Measurements from ENCODE around the gene LYPD6B.

The LYPD6B gene

DNA sequence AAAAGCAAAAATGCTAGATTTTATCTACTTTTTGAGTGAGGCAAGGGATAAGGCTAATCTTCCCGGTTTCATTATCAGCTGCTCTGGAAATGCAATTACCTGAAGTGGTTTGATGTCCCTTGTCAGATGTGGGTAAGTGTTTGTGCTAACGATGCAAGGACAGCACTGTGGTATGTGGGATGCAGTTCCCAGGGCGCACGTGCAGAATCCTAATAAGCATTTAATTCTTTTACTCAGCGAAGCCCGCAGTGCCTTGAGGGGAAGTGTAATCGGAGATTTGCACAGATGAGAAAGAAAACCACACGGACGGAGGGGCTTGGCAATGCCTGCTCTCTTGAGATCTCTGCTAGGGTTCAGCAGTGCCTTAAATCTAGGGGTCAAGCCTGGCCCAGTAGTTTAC, 183.4 kb downstream of the LYPD6B start:
- no peak for TF ChIP-seq CTCF (conservative IDR thresholded peaks at IDR 0.05)
- H3K27ac ChIP-seq: no peak overlapping the region

GRCh38 chr2:149223472-149224095, 185.1 kb downstream of the LYPD6B start:
- no peak for TF ChIP-seq CTCF (conservative IDR thresholded peaks at IDR 0.05)
- no peak overlapping the region for H3K27ac ChIP-seq

DNA sequence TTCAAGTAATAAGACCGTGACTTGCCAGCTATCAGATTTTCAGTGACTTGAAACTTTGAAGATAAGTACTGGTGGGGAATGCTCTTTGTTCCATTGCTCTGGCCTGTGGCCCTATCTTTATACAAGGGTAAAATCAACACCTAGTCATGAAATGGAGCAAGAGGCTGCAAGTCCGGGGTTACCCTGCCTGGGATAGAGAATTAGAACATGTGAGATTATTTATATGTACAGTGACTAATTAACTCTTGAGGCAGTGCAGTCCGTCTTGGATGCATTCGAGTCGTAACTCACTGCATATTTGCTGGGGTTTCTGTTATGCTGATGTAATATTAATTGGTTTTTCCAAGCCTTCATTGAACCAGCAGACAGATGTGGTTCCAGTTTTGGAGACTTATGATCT, 186.0 kb downstream of the LYPD6B start:
- no peak overlapping the region for H3K27ac ChIP-seq
- no peak for TF ChIP-seq CTCF (conservative IDR thresholded peaks at IDR 0.05)

GRCh38 chr2:149225446-149225845, 186.9 kb downstream of the LYPD6B start:
- no peak overlapping the region for H3K27ac ChIP-seq
- no peak for TF ChIP-seq CTCF (conservative IDR thresholded peaks at IDR 0.05)

DNA sequence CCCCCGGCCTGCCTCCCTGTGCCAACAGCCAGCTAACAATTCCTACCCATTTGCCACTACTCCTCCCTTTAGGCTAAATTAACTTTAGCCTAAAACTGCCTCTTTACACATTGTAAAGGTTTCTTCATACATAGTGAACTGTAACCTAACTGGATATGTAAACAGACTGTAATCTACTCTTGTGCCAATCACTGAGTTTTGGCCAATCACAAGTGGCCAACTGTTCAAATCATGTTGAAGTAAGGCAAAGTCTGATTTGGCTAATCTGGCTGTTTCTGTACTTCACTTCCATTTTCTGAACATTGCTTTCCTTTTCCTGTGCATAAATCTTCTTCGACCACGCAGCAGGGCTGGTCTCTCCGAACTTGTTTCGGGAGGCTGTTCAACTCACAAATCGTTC, 188.3 kb downstream of the LYPD6B start:
- H3K27ac ChIP-seq: no peak overlapping the region
- no peak for TF ChIP-seq CTCF (conservative IDR thresholded peaks at IDR 0.05)

DNA sequence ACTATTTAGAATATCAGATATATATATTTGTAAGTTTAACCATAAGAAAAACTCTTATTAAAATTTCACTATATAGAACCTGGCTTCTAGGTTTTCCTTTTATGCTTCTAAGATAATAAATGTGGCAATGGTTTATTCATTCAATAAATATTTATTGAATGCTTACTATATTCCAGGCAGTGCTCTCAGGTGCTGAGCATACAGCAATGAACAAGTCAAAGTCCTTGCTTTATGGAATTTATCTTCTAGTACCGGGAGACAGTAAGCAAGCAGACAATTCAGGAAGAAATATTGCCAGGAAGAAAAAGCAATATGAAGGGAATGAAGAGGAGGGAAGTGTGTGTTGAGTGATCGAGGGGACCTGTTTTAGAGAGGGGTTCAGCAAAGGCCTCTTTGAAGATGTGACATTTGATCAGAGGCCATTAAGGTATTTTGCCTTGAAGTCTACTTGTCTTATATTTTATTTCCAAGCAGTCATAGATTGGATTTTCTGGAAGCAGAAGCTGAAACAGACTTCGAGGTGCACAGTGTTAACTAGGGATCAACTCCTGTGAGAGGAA, 197.4 kb downstream of the LYPD6B start:
- TF ChIP-seq CTCF (conservative IDR thresholded peaks at IDR 0.05): no peak

GRCh38 chr2:149236410-149236809, 197.9 kb downstream of the LYPD6B start:
- H3K27ac ChIP-seq: no peak overlapping the region
- TF ChIP-seq CTCF (conservative IDR thresholded peaks at IDR 0.05): no peak

More for the DNA sequence above, 197.4 kb downstream of the LYPD6B start:
- no peak overlapping the region for H3K27ac ChIP-seq

Measured in VCaP (cell line).